Lower leg skin (tissue), 3 donors: ENCODE data around the gene TBC1D8.

Source experiments
- POLR2A ChIP-seq, 2 donors: fragments of 450-650 bp; IDR thresholded peaks; one replicate each; pipeline ENCODE4 v1.6.1; 2016 to 2017; ENCODE audit warnings: antibody characterized with exemption in 2 of 2, mild to moderate bottlenecking in 1 of 2, moderate library complexity in 1 of 2
- TF ChIP-seq, protein P1 (sequence below), 3 donors: fragments of 450-650 bp; IDR thresholded peaks; one replicate each; pipeline ENCODE4 v1.5.1; 2016; ENCODE audit warnings: antibody characterized with exemption in 3 of 3, mild to moderate bottlenecking in 3 of 3, moderate library complexity in 2 of 3

DNA sequence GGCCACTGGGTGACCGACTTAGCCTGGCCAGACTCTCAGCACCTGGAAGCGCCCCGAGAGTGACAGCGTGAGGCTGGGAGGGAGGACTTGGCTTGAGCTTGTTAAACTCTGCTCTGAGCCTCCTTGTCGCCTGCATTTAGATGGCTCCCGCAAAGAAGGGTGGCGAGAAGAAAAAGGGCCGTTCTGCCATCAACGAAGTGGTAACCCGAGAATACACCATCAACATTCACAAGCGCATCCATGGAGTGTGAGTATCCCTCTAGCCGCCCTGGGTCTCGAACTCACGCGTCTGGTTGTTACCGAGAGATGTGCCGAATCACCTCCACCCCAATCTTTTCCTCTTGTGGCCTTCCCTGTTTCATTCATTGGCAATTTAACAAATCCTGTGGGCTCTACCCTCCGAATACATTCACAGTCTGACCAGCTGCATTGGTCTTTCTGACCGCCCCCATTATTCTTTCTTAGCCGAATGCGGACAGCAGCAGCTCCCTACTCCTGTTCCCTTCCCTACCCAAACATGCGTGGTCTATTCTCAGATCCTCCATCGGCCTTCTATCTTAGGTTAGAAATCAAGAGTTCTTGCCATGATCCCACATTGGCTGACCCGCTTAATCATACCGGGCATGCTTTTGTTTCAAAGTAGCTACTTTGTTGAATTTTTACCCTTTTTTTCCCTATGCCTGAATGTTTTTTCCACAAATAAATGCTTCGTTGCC lies 148.5 kb downstream of the TBC1D8 start:
- TF ChIP-seq, protein P1, sequence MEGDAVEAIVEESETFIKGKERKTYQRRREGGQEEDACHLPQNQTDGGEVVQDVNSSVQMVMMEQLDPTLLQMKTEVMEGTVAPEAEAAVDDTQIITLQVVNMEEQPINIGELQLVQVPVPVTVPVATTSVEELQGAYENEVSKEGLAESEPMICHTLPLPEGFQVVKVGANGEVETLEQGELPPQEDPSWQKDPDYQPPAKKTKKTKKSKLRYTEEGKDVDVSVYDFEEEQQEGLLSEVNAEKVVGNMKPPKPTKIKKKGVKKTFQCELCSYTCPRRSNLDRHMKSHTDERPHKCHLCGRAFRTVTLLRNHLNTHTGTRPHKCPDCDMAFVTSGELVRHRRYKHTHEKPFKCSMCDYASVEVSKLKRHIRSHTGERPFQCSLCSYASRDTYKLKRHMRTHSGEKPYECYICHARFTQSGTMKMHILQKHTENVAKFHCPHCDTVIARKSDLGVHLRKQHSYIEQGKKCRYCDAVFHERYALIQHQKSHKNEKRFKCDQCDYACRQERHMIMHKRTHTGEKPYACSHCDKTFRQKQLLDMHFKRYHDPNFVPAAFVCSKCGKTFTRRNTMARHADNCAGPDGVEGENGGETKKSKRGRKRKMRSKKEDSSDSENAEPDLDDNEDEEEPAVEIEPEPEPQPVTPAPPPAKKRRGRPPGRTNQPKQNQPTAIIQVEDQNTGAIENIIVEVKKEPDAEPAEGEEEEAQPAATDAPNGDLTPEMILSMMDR (IDR thresholded peaks at IDR 0.05): no peak
- no peak for TF ChIP-seq POLR2A (IDR thresholded peaks at IDR 0.05)
